Fibroblast of skin of scalp (primary cell): Measurements from ENCODE around the gene PXN.

Experiments used
- DNase-seq: peaks from one replicate; pipeline ENCODE4 v3.0.0-alpha.2; 2013

Gene PXN

DNA sequence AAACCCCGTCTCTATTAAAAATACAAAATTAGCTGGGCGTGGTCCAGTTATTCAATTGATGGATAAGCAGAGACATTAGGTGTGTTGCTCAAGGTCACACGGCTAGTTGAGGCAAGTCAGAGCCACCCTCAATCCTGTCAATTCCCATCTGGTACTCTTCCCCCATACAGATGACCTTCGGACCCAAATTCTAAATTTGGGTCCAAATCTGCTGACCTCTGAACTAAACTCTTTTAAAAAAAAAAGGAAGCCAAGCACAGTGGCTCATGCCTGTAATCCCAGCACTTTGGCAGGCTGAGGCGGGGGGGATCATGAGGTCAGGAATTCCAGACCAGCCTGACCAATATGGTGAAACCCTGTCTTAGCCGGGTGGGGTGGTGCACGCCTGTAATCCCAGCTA is 94.9 kb downstream of the PXN start:
- no peak for DNase-seq

DNA sequence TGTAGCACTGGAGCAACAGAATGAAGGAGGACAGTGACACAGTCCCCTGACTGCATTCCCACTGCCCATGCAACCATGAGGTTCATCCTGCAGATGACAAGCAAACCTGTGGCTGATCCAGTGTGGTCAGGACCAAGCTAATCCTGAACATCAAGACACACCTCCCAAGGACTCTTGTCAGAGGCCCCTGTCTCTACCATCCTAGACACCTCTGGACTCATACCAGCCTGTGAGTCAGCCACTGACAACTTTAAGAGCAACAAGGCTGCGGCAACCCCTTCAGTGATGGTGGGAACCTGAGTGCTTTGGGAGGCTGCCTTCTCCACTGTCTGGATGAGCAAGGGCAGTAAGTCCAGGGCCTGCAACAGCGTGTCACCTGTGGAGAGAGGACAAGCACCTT is 95.6 kb downstream of the PXN start:
- DNase-seq = no peak

DNA sequence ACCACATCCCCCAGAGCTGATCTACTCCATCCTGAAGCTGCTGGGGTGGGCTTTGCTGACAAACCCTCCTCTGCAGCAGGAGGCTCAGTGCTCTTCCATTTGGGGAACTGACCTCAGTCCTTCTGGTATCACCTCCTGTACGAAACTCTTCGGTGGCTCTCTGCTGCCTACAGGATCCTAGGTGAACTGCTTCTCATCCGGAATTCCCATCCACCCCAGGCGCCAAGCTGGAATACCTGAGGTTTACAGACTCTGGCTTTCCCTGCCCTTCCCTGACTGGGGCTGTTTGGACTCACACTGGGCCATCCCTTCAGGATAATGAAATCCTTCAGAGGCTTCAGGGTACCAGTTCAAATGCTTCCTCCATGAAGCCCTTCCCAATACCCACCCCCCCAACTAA is 97.2 kb downstream of the PXN start:
- DNase-seq = no peak

DNA sequence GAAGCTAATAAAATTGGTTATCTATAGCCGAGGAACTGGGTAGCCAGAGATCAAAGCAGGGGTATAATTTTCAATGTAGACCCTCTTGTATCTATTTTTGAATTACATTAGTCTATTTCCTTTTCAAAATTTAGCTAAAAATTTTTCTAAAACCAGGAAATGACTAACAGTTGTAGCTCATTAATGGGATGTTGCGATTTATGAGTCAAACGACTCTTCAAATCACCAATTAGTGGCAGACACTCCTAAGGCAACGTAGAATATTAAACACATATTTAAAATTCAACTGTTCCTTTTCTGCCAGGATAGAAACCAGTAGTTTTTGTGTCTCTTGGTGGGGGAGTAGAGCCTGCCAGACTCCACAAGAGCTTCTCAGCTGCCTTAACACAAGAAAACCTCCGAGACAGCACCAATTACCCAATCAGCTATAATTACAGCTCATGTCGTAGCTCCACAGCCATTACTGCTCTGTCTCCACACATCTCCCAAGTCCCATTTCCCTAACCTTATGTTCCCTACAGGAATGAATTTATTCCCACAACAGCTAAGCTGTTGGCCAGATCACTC is 97.9 kb downstream of the PXN start:
- DNase-seq = no peak

DNA sequence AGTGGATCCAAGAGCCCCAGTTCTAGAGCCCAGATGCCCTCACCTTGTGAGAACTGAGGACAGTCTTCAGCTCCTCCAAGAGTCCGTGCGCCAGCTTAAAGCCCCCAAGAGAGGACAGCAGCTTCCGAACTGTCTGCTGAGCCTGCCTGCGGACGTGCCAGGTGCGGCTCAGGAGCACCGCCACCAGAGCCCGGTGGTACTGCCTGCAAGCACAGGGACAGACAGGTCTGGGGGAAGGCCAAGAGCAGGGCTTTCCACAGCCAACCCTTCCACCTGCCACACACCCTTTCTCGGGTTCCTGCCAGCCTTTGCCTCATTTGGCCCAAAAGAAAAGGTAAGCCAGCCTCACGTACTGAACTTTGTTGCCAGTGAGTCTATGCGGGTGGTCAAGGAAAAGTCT is 101.2 kb downstream of the PXN start:
- DNase-seq = no peak

DNA sequence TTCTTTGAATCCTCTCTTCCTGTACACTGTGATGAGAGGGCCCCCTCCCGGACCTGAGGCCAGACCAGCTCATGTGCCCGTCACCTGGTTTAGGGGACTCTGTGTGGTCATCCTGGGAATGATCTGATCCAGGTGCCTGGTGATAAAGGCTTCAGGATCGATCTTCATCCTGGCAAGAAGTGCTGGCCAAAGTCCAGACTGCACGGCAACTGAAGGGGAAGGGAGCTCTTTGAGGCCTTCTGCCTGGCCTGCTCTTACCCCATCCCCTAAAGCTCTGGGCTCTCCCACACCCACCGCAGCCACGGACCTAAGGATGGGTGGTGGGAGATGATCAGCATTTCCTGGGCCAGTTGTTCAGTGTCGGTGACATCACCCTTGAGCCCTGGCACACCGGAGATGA is 102.8 kb downstream of the PXN start:
- DNase-seq = no peak

DNA sequence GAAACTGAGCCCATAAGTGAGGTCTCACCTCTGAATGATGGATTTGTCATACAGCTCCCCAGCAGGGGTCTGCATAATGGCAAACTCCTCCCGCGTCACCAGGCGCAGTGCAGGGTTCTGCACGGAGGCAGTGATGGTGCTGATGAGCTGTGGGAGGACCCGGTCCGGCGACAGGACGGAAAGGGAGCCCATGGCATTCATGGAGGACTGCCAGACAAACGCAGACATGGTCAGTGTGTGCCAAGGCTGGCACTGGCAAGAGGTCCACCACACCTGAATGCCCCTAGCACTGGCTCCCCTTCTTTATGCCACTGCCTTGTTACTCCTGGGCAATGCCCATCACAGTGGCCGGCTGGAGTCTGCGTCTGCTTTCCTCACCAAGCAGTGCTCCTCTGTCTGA is 103.7 kb downstream of the PXN start:
- no peak for DNase-seq
